B cell (primary cell): ENCODE results near the gene TRIM9. TPM values are rescaled to one million over a fixed set of nuclear protein-coding genes. Genes with fewer than 3 reads are reported as not detected.
"Not testable (repeated sequence)": the region's sequence is repeated elsewhere in the genome, so short reads cannot be mapped to it uniquely, and the experiment has no call there.

ENCODE experiments used
- ATAC-seq: fragments of 200-7000 bp; cut with Tn5 transposase; one replicate; pipeline ENCODE4 v1.10.0; 2021; ENCODE audit warnings: low read depth, mild to moderate bottlenecking, moderate number of reproducible peaks, moderate library complexity
- CTCF ChIA-PET: fragments of 350-600 bp; sonication (Branson Sonifier 250); formaldehyde crosslinking; loops from one replicate; lab custom pipeline; 2021; ENCODE audit warnings: antibody characterized with exemption, inconsistent platforms; lab: Charles Lee
- POLR2A ChIA-PET: fragments of 350-600 bp; sonication (Branson Sonifier 250); formaldehyde crosslinking; loops from one replicate; lab custom pipeline; 2021; ENCODE audit warnings: antibody characterized with exemption; lab: Charles Lee
- DNase-seq: peaks from one replicate; pipeline ENCODE4 v3.0.0; 2013
- H2AFZ ChIP-seq: 2 replicates; pipeline ENCODE4 v1.6.1; 2012; ENCODE audit warnings: mild to moderate bottlenecking, low read depth, low read length; ENCODE audit not compliant: insufficient read depth, poor library complexity, severe bottlenecking
- H3K27ac ChIP-seq, 2 donors: 1 replicate in 1 of 2; 2 replicates in 1 of 2; pipeline ENCODE4 v1.5.1; 2012 to 2013; ENCODE audit warnings: low read length in 2 of 2, mild to moderate bottlenecking in 2 of 2, moderate library complexity in 1 of 2
- H3K27me3 ChIP-seq, 4 experiments: fragments of 200-600 bp in 1 of 4; sonication (generic) in 1 of 4; replicated peaks in 1 of 4; 1 replicate in 2 of 4; 2 replicates in 2 of 4; pipeline versions ENCODE4 v1.6.1 to v1.7.0; 2013 to 2016; ENCODE audit warnings: low read length in 3 of 4, mild to moderate bottlenecking in 2 of 4, mixed read lengths in 1 of 4, moderate library complexity in 1 of 4; ENCODE audit not compliant: insufficient read depth in 4 of 4, control insufficient read depth in 3 of 4; ENCODE audit errors: control extremely low read depth in 1 of 4
- H3K36me3 ChIP-seq, 2 experiments: replicated peaks in 1 of 2; 1 replicate in 1 of 2; 2 replicates in 1 of 2; pipeline versions ENCODE4 v1.6.1 to v1.7.1; 2013; ENCODE audit warnings: low read length in 1 of 2; ENCODE audit not compliant: insufficient read depth in 2 of 2, control insufficient read depth in 1 of 2; ENCODE audit errors: control extremely low read depth in 1 of 2, extremely low read depth in 1 of 2
- H3K4me1 ChIP-seq, 2 donors: fragments of 200-600 bp in 1 of 2; sonication (generic) in 1 of 2; 1 replicate in 1 of 2; 2 replicates in 1 of 2; pipeline versions ENCODE4 v1.5.1 to v1.6.1; 2013 to 2017; ENCODE audit warnings: low read length in 2 of 2; ENCODE audit not compliant: control insufficient read depth in 2 of 2, insufficient read depth in 2 of 2
- H3K4me2 ChIP-seq: replicated peaks from 2 replicates; pipeline ENCODE3; 2012; ENCODE audit warnings: mild to moderate bottlenecking, low read depth, low read length; ENCODE audit not compliant: poor library complexity, severe bottlenecking
- H3K4me3 ChIP-seq, 5 experiments: fragments of 200-600 bp in 1 of 5; sonication (generic) in 1 of 5; 1 replicate in 3 of 5; 2 replicates in 2 of 5; pipeline versions ENCODE4 v1.5.1 to v1.7.0; 2011 to 2016; ENCODE audit warnings: low read length in 4 of 5, mild to moderate bottlenecking in 4 of 5, low read depth in 2 of 5, control low read depth in 1 of 5, moderate library complexity in 1 of 5; ENCODE audit not compliant: insufficient read depth in 1 of 5; ENCODE audit errors: control extremely low read depth in 1 of 5, extremely low read depth in 1 of 5
- H3K79me2 ChIP-seq: fragments of 200-600 bp; sonication (generic); one replicate; pipeline ENCODE4 v1.6.0; 2016; ENCODE audit warnings: low read length; ENCODE audit not compliant: control insufficient read depth, insufficient read depth
- H3K9ac ChIP-seq: fragments of 200-600 bp; sonication (generic); 2 replicates; pipeline ENCODE4 v1.6.1; 2017; ENCODE audit warnings: mild to moderate bottlenecking, low read length, moderate library complexity
- H3K9me3 ChIP-seq, 3 donors: one replicate each; pipeline versions ENCODE4 v1.6.1 to v1.7.1; 2013; ENCODE audit warnings: low read length in 2 of 3; ENCODE audit not compliant: control insufficient read depth in 2 of 3, insufficient read depth in 1 of 3; ENCODE audit errors: control extremely low read depth in 1 of 3
- H4K20me1 ChIP-seq: 2 replicates; pipeline ENCODE4 v1.6.0; 2012; ENCODE audit warnings: mild to moderate bottlenecking, low read length; ENCODE audit not compliant: insufficient read depth, control insufficient read depth, poor library complexity, severe bottlenecking
- H3K27ac Mint-ChIP-seq: one replicate; pipeline ENCODE4 v1.8.0; 2021; ENCODE audit warnings: mixed read lengths
- H3K27me3 Mint-ChIP-seq: one replicate; pipeline ENCODE4 v1.8.0; 2021; ENCODE audit warnings: mixed read lengths
- H3K4me1 Mint-ChIP-seq: one replicate; pipeline ENCODE4 v1.8.0; 2021; ENCODE audit warnings: mixed read lengths
- H3K4me3 Mint-ChIP-seq: one replicate; pipeline ENCODE4 v1.8.0; 2021; ENCODE audit warnings: mixed read lengths
- H3K9me3 Mint-ChIP-seq: one replicate; pipeline ENCODE4 v1.8.0; 2022; ENCODE audit warnings: mixed read lengths; ENCODE audit not compliant: insufficient read depth
- CTCF ChIP-seq: fragments of 200-600 bp; IDR thresholded peaks from one replicate; pipeline ENCODE4 v1.8.0; 2022; ENCODE audit warnings: antibody characterized with exemption, mild to moderate bottlenecking
- EZH2 ChIP-seq: IDR thresholded peaks from 2 replicates; pipeline ENCODE4 v1.6.1; 2012; ENCODE audit warnings: borderline replicate concordance, low read depth, mild to moderate bottlenecking, moderate library complexity, low read length; ENCODE audit not compliant: insufficient read depth, poor library complexity, severe bottlenecking
- WGBS: methylation state at CpG from one replicate; pipeline ENCODE4 v1.1.5; 2013; ENCODE audit warnings: missing lambda C conversion rate; ENCODE audit not compliant: insufficient coverage; 5-methylcytosine and 5-hydroxymethylcytosine counted together
- intact Hi-C: fragments of 100-400 bp; cut with micrococcal nuclease; formaldehyde crosslinking; loops from one replicate; pipeline ENCODE4 v1.10.0; 2022
- polyA plus RNA-seq: library from polyadenylated mRNA; depleted of rRNA; stranded (reverse); fragments of >200 nt; gene quantifications from 2 replicates; pipeline ENCODE4 v1.2.3, GENCODE V29; 2012
- total RNA-seq, 2 donors: library from RNA; stranded (reverse); fragments of 120-200 nt in 1 of 2; gene quantifications; 1 replicate in 1 of 2; 2 replicates in 1 of 2; pipeline versions ENCODE4 v1.2.3 to v1.2.4, GENCODE V29; 2013 to 2022

TRIM9 gene
- total and polyA plus RNA-seq, 2 donors (not counting 1 experiment from before 2014, with no cell fraction given): 0.24 to 0.32 TPM

- DNase-seq (peak; percentile 10), ATAC-seq (no peak)
- Histone ChIP-seq H3K4me1 (peaks cover 18 to 20% of the 10 kb centered on the region in 2 donors), H3K9me3 (peaks cover 0 to 4% (median 0%) of the 10 kb centered on the region in 3 donors), H4K20me1 (no peaks in the 10 kb centered on the region), H3K4me3 (peak overlapping the region; percentile 44 to 78 (median 66)), H3K79me2 (no peaks in the 10 kb centered on the region), H3K36me3 (no peaks in the 10 kb centered on the region), H3K27me3 (peaks cover 0 to 35% (median 25%) of the 10 kb centered on the region in 4 experiments), H2AFZ (peak overlapping the region; percentile 79), H3K4me2 (peak overlapping the region; percentile 99), H3K27ac (no peak overlapping the region), H3K9ac (peak overlapping the region; percentile 84)
- WGBS: 8% methylated on average over 23 of the region's 26 CpGs
- Mint-ChIP-seq H3K9me3 (no peaks in the 10 kb centered on the region), H3K27me3 (peaks cover 50% of the 10 kb centered on the region), H3K4me3 (peak overlapping the region; percentile 87), H3K4me1 (peaks cover 17% of the 10 kb centered on the region), H3K27ac (no peak overlapping the region)
- intact Hi-C loops: no loop called here
- TF ChIP-seq CTCF: no peak
- TF ChIP-seq EZH2: no peak
- ChIA-PET POLR2A (no interaction called here), CTCF (no interaction called here)
Observed at GRCh38 chr14:50943261-50943942, 151.5 kb downstream of the TRIM9 start.

GRCh38 chr14:50941638-50942037 lies 153.3 kb downstream of the TRIM9 start:
- H3K27ac Mint-ChIP-seq, H3K9me3 Mint-ChIP-seq, H3K27ac ChIP-seq, ATAC-seq, H3K4me2 ChIP-seq, CTCF ChIA-PET, H3K4me3 Mint-ChIP-seq, H3K9me3 ChIP-seq, H3K36me3 ChIP-seq, H3K79me2 ChIP-seq, H2AFZ ChIP-seq, POLR2A ChIA-PET, intact Hi-C loops, DNase-seq, H3K9ac ChIP-seq, H4K20me1 ChIP-seq: not testable (repeated sequence)
- WGBS: 76% methylated on average over 5 of the region's 8 CpGs
- Mint-ChIP-seq H3K27me3 (peaks cover 50% of the 10 kb centered on the region), H3K4me1 (peaks cover 17% of the 10 kb centered on the region)
- Histone ChIP-seq H3K4me1 (peaks cover 18 to 20% of the 10 kb centered on the region in 2 donors), H3K4me3 (peak overlapping the region in 1 of 5 experiments; percentile 36), H3K27me3 (peaks cover 0 to 35% (median 25%) of the 10 kb centered on the region in 4 experiments)
